ENCODE results near the gene KTN1.

KTN1 gene, protein sequence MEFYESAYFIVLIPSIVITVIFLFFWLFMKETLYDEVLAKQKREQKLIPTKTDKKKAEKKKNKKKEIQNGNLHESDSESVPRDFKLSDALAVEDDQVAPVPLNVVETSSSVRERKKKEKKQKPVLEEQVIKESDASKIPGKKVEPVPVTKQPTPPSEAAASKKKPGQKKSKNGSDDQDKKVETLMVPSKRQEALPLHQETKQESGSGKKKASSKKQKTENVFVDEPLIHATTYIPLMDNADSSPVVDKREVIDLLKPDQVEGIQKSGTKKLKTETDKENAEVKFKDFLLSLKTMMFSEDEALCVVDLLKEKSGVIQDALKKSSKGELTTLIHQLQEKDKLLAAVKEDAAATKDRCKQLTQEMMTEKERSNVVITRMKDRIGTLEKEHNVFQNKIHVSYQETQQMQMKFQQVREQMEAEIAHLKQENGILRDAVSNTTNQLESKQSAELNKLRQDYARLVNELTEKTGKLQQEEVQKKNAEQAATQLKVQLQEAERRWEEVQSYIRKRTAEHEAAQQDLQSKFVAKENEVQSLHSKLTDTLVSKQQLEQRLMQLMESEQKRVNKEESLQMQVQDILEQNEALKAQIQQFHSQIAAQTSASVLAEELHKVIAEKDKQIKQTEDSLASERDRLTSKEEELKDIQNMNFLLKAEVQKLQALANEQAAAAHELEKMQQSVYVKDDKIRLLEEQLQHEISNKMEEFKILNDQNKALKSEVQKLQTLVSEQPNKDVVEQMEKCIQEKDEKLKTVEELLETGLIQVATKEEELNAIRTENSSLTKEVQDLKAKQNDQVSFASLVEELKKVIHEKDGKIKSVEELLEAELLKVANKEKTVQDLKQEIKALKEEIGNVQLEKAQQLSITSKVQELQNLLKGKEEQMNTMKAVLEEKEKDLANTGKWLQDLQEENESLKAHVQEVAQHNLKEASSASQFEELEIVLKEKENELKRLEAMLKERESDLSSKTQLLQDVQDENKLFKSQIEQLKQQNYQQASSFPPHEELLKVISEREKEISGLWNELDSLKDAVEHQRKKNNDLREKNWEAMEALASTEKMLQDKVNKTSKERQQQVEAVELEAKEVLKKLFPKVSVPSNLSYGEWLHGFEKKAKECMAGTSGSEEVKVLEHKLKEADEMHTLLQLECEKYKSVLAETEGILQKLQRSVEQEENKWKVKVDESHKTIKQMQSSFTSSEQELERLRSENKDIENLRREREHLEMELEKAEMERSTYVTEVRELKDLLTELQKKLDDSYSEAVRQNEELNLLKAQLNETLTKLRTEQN (N-terminal part only)

DNA sequence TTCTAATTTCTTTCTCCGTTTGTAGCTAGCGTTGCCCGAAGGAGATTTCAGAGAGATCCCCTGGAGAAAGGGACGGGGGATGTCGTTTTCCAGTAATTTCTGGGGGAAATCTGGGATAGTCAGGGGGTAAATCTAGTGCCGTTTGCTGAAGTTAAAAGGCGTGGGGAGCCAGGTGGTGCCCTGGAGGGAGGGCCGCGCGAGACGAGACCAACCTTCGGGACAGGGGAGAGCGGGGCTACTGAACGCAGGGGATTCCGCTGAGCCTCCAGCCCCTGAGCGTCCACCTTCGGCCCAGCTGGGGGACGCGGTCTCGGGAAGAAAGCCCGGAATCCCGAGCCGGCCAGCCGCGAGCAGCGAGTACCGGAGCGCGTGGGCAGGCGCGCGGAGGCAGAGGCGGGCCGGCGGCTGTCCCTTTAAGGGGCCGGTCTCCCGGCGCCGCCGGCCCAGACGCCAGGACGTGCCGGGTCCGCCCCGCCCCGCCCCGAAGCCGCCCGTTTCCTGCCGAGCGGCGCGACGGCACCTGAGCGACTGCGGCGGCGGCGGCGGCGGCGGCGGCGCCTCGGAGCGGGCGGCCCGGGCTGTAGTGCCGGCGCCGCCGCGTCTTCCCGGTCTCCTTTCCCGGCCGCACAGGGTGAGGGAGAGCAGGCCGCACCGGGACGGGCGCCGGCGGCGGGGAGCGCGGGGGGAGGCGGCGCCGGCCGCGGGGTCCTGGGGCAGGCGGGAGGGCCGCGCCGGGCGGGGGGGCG, at the start of gene KTN1:
Gene KTN1 (plus strand): TSS at position 484 of the 746 bp plus-strand sequence. CDS start 31,842 bp downstream, outside the sequence.
- H3K27ac ChIP-seq: peak within 1 kb of the TSS; percentile 74
- TF ChIP-seq, protein P1, sequence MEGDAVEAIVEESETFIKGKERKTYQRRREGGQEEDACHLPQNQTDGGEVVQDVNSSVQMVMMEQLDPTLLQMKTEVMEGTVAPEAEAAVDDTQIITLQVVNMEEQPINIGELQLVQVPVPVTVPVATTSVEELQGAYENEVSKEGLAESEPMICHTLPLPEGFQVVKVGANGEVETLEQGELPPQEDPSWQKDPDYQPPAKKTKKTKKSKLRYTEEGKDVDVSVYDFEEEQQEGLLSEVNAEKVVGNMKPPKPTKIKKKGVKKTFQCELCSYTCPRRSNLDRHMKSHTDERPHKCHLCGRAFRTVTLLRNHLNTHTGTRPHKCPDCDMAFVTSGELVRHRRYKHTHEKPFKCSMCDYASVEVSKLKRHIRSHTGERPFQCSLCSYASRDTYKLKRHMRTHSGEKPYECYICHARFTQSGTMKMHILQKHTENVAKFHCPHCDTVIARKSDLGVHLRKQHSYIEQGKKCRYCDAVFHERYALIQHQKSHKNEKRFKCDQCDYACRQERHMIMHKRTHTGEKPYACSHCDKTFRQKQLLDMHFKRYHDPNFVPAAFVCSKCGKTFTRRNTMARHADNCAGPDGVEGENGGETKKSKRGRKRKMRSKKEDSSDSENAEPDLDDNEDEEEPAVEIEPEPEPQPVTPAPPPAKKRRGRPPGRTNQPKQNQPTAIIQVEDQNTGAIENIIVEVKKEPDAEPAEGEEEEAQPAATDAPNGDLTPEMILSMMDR (IDR thresholded peaks at IDR 0.05): no peak
- TF ChIP-seq ZFX (IDR thresholded peaks at IDR 0.05; ENCODE audit: borderline replicate concordance): no peak

DNA sequence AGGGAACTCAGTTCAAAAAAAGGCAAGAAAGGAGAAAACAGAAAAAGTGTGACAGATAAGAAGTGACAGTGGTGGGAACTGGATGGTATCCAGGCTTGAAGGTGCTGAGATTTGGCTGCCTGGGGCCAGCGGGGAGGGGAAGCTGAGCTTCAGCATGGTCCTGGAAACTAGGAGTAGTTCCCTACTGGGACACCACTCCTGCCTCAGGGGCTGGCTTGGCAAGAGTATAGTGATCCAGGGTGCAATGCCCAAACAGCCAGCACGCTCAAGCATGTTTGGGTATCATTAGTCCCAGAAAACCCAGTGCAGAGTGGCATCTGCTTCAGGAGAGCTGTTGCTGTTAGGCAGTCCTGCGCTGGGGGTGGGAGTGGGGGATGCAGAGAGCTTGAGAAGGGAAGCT, 49.5 kb upstream of the KTN1 start:
- TF ChIP-seq, protein P1 (IDR thresholded peaks at IDR 0.05): no peak
- TF ChIP-seq ZFX (IDR thresholded peaks at IDR 0.05; ENCODE audit: borderline replicate concordance): no peak
- H3K27ac ChIP-seq: no peak overlapping the region

DNA sequence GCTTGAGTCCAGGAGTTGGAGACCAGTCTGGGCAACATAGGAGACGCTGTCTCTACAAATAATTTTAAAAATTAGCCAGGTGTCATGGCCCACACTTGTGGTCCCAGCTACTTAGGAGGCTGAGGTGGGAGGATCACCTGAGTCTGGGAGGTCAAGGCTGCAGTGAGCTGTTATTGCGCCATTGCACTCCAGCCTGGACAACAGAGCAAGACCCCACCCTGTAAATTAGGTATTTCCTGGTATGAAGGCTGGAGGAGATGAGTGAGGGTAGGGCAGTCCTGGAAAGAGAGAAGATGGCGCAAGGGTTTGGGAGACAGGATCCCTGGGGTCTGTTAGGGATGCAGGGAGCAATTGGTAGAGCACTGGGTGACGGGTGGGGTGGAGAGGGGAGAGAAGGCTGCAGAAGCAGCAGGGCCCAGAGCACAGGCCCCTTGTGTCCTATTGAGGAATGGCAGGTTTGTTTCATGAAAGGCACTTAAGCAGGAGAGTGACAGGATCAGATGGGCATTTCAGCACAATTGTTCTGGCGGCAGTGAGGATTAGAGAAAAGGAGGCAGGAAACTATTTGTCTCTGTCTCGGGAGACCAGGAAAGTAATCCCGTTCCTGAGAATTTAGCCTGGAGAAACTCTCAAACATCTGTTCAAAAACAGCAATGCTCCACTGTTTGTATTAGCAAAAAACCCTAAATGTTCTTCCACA, 47.2 kb upstream of the KTN1 start:
- TF ChIP-seq, protein P1 (IDR thresholded peaks at IDR 0.05): no peak
- no peak overlapping the region for H3K27ac ChIP-seq

DNA sequence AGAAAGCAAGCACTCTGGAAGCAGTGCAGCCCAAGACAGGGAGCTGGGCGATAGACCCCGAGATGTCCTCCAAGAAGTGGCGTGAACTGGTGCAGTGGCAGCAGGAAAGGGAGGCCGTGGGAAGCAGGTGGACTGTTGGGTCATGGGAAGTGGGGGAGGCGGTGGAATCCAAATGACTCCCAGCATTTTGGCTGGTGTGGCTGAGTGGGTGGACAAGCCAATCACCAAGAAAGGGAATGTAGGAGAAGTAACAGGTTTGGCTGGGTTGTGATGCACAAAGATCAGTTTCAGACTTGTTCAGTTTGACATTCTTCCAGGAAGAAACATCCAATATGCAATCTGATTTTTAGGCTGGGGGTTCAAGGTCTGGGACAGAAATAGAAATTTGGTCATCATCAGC, 46.0 kb upstream of the KTN1 start:
- no peak overlapping the region for H3K27ac ChIP-seq
- TF ChIP-seq ZFX (IDR thresholded peaks at IDR 0.05; ENCODE audit: borderline replicate concordance): no peak
- TF ChIP-seq, protein P1 (IDR thresholded peaks at IDR 0.05): no peak

DNA sequence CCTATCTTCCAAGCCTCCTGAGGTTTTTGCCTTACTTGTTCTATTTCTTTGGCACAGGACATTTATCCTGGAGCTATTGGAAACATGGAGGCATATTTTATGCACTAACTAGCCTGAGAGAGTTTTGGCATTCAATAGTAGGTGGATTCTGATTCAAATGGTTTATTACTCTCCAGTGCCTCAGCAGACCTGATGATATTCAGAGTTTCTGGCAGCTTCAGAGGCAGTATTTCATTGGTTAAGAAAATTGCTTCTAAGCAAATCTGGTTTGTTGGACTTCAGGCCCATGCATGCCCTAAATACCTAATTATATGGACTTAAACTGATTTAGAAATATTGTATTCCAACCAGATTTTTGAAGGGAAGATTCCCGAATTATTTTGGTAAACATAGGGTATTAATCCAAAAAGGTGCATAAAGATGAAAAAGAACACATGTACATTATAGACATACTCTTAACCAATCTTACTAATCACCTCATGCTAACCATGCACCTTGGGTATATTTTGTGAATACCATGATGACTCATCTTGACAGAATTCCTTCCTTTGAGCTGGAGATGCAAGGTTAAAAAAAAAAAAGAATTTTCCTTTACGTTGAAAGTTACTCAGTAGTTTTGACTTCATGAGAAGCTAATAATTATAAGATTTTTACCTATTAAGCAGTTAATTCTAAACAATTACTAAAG, 44.3 kb upstream of the KTN1 start:
- no peak overlapping the region for H3K27ac ChIP-seq
- no peak for TF ChIP-seq ZFX (IDR thresholded peaks at IDR 0.05; ENCODE audit: borderline replicate concordance)
- TF ChIP-seq, protein P1 (IDR thresholded peaks at IDR 0.05): no peak

All from 22Rv1 (cell line).